Measurements from ENCODE around the gene HAND2. TPM values are rescaled to one million over a fixed set of nuclear protein-coding genes. Genes with fewer than 3 reads are reported as not detected.

Gene HAND2
- total RNA-seq, 6 experiments from 2014 or later = 0.35 to 3.7 (median 0.51) TPM

- no peak overlapping the region; the same call in 1 of the 2 replicates for H3K4me3 Mint-ChIP-seq
- peaks cover 12% of the 10 kb centered on the region for H3K9me3 Mint-ChIP-seq
These were observed 3.3 kb downstream of the HAND2 start for GRCh38 chr4:173526724-173527102.

GRCh38 chr4:173526027-173526482, 4.0 kb downstream of the HAND2 start:
- peaks cover 26% of the 10 kb centered on the region for H3K4me1 Mint-ChIP-seq (ENCODE audit: low read depth)
- no peak for TF ChIP-seq CTCF (IDR thresholded peaks at IDR 0.05)
- H3K4me3 Mint-ChIP-seq = no peak overlapping the region
- no peak overlapping the region for H3K27ac Mint-ChIP-seq
- H3K36me3 Mint-ChIP-seq (ENCODE audit: low read depth) = peaks cover 27% of the 10 kb centered on the region; the same call in 1 of the 2 replicates
- peaks cover 12% of the 10 kb centered on the region for H3K9me3 Mint-ChIP-seq
- no peak for DNase-seq
- H3K27me3 Mint-ChIP-seq (ENCODE audit: insufficient read depth) = peaks cover 16% of the 10 kb centered on the region

More at GRCh38 chr4:173526724-173527102, 3.3 kb downstream of the HAND2 start:
- peaks cover 27% of the 10 kb centered on the region; the same call in 1 of the 2 replicates for H3K36me3 Mint-ChIP-seq (ENCODE audit: low read depth)
- peak overlapping the region; percentile 40; the same call in 1 of the 2 replicates for H3K27ac Mint-ChIP-seq
- peaks cover 16% of the 10 kb centered on the region for H3K27me3 Mint-ChIP-seq (ENCODE audit: insufficient read depth)
- DNase-seq = no peak
- peaks cover 19% of the 10 kb centered on the region for H3K4me1 Mint-ChIP-seq (ENCODE audit: low read depth)
- TF ChIP-seq CTCF (IDR thresholded peaks at IDR 0.05) = no peak

GRCh38 chr4:173525118-173526011, 4.7 kb downstream of the HAND2 start:
- H3K27ac Mint-ChIP-seq = no peak overlapping the region
- H3K4me3 Mint-ChIP-seq = no peak overlapping the region
- H3K9me3 Mint-ChIP-seq = peaks cover 12% of the 10 kb centered on the region
- DNase-seq = no peak
- peaks cover 28% of the 10 kb centered on the region for H3K4me1 Mint-ChIP-seq (ENCODE audit: low read depth)
- H3K36me3 Mint-ChIP-seq (ENCODE audit: low read depth) = peaks cover 27% of the 10 kb centered on the region; the same call in 1 of the 2 replicates
- no peak for TF ChIP-seq CTCF (IDR thresholded peaks at IDR 0.05)
- H3K27me3 Mint-ChIP-seq (ENCODE audit: insufficient read depth) = peaks cover 19% of the 10 kb centered on the region

- Mint-ChIP-seq H3K27ac (no peak overlapping the region), H3K4me3 (no peak overlapping the region), H3K36me3 (ENCODE audit: low read depth) (peaks cover 27% of the 10 kb centered on the region; the same call in 1 of the 2 replicates), H3K9me3 (peaks cover 12% of the 10 kb centered on the region), H3K27me3 (ENCODE audit: insufficient read depth) (peaks cover 14% of the 10 kb centered on the region), H3K4me1 (ENCODE audit: low read depth) (peaks cover 20% of the 10 kb centered on the region)
- TF ChIP-seq CTCF (IDR thresholded peaks at IDR 0.05) = no peak
- DNase-seq = no peak
These were observed 5.6 kb downstream of the HAND2 start for GRCh38 chr4:173524218-173525117.

GRCh38 chr4:173522951-173523395, 7.1 kb downstream of the HAND2 start:
- Mint-ChIP-seq H3K36me3 (ENCODE audit: low read depth) (peaks cover 27% of the 10 kb centered on the region; the same call in 1 of the 2 replicates), H3K4me1 (ENCODE audit: low read depth) (peaks cover 20% of the 10 kb centered on the region), H3K4me3 (peak overlapping the region; percentile 90), H3K27ac (peak overlapping the region; percentile 96; the same call in 1 of the 2 replicates), H3K9me3 (peaks cover 12% of the 10 kb centered on the region), H3K27me3 (ENCODE audit: insufficient read depth) (peaks cover 18% of the 10 kb centered on the region)
- TF ChIP-seq CTCF (IDR thresholded peaks at IDR 0.05) = no peak
- no peak for DNase-seq
